NCI-H510A (cell line): ENCODE data around the gene PHTF2.
"Not testable (repeated sequence)": the region's sequence is repeated elsewhere in the genome, so short reads cannot be mapped to it uniquely, and the experiment has no call there.

Source experiments
- DNase-seq: peaks from one replicate; lab custom pipeline; 2025; lab: John Stamatoyannopoulos, UW

The PHTF2 gene

DNA sequence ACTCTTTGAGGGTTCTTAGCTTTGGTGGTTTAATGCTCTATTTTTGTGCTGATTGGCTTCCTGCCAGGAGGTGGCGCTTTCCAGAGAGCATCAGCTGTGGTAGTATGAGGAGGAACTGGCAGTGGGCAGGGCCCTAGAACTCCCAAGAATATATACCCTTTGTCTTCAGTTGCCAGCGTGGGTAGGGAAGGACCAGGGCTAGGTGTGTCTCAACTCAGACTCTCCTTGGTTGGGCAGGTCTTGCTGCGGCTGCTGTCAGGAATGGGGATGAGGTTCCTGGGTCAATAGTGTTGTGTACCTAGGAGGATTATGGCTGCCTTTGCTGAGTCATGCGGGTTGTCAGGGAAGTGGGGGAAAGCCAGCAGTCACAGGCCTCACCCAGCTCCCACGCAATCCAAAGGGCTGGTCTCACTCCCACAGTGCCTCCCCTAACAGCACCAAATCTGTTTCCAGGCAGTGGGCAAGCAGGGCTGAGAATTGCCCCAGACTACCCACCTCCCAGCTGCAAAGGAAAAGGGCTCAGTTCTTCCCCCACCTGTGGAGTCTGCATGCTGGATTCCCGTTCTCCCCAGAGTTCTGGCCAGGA, 191.5 kb downstream of the PHTF2 start:
- no peak for DNase-seq

- no peak for DNase-seq
These were observed 193.1 kb downstream of the PHTF2 start for GRCh38 chr7:77991656-77992055.

GRCh38 chr7:77993838-77994237, 195.3 kb downstream of the PHTF2 start:
- no peak for DNase-seq

DNA sequence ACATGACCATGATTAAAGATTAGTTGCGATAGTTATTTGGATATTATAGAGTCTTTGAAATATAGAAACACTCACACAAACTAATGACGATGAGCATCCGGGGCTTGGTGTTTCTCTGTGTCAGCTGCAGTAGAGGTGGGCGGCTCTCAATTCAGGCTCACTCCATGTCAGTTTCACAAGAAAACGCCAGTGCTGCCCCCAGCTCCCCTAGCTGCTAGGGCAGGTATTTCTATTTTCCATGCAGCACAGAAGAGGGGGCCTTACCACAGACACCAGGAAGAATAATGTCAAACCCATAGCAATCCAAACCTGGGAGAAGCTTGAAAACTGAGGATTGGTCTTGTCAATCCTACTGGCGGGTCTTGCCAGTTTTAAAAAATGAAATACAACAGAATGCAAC, 197.1 kb downstream of the PHTF2 start:
- no peak for DNase-seq

DNA sequence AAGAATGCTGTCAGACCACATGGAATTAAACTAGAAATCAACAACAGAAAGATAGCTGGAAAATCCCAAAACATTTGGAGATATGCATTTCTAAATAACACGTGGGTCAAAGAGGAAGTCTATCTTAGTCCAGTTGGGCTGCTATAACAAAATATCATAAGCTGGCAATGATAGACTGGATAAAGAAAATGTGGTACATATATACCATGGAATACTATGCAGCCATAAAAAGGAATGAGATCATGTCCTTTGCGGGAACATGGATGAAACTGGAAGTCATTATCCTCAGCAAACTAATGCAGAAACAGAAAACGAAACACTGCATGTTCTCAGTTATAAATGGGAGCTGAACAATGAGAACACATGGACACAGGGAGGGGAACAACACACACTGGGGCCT, 200.6 kb downstream of the PHTF2 start:
- not testable (repeated sequence) for DNase-seq

- DNase-seq: no peak
These were observed 203.4 kb downstream of the PHTF2 start for GRCh38 chr7:78002021-78002420.

GRCh38 chr7:78002715-78003114, 204.1 kb downstream of the PHTF2 start:
- DNase-seq: no peak

- no peak for DNase-seq
These were observed 207.6 kb downstream of the PHTF2 start for GRCh38 chr7:78006063-78006755.
